ENCODE data around the gene NEDD8. TPM values are rescaled to one million over a fixed set of nuclear protein-coding genes. Genes with fewer than 3 reads are reported as not detected.

NEDD8 gene
- total RNA-seq, 4 donors from 2014 or later: 68.6 to 109 (median 98.3) TPM

DNA sequence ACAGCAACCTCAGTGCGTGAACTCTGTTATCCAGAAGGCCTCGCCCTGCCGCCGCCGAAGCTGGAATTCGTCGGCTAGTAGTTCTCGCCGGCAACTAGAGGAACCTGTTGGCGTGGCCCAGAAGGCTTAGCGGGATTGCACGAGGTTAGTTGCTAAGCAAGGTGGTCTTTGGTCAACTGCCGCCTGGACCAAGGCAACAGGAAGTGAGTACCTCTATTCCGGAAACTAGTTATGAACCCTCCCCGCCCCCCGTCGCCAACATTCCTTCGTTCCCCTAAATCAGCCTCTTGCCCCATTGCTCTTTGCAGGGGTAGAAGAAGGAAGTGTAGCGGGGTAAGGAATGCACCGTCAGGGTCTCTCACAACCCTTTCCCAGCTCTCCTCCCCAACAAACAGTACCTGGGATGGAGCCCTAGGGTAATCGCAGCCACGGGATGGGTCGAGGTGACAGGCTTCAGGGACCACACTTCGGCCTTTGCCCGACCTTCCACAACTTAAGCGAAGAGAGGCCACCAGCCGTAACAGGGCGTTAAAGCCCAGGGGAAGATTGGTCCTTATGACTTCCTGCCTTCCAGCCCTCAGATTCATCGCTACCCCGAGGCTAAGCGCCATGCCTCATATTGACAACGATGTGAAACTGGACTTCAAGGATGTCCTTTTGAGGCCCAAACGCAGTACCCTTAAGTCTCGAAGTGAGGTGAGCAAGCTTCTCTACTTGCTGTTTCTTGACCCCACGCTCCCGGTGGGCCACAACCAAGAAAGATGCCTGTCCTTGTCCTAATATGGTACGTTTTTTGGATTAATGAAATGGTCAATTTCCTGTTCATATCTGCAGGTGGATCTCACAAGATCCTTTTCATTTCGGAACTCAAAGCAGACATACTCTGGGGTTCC, 724 bp upstream of the NEDD8 start, which contains the start of gene GMPR2:
GMPR2 (plus strand) TSS at position 285 of the 893 bp plus-strand sequence; CDS start at position 610, 325 bp downstream.
- Histone ChIP-seq H3K27me3 (no peaks in the 10 kb centered on the region), H3K9me3 (no peaks in the 10 kb centered on the region), H3K4me3 (peak within 1 kb of the TSS; percentile 51 to 98 (median 88)), H3K36me3 (peaks cover 0 to 33% (median 0%) of the 10 kb centered on the region in 3 donors), H3K27ac (peak within 1 kb of the TSS; percentile 80 to 94 (median 89)), H3K4me1 (peaks cover 0 to 44% (median 23%) of the 10 kb centered on the region in 4 donors)
- TF ChIP-seq EP300 (IDR thresholded peaks at IDR 0.05): peak in 1 of 2 donors; percentile 4
- TF ChIP-seq, protein P1, sequence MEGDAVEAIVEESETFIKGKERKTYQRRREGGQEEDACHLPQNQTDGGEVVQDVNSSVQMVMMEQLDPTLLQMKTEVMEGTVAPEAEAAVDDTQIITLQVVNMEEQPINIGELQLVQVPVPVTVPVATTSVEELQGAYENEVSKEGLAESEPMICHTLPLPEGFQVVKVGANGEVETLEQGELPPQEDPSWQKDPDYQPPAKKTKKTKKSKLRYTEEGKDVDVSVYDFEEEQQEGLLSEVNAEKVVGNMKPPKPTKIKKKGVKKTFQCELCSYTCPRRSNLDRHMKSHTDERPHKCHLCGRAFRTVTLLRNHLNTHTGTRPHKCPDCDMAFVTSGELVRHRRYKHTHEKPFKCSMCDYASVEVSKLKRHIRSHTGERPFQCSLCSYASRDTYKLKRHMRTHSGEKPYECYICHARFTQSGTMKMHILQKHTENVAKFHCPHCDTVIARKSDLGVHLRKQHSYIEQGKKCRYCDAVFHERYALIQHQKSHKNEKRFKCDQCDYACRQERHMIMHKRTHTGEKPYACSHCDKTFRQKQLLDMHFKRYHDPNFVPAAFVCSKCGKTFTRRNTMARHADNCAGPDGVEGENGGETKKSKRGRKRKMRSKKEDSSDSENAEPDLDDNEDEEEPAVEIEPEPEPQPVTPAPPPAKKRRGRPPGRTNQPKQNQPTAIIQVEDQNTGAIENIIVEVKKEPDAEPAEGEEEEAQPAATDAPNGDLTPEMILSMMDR (IDR thresholded peaks at IDR 0.05): no peak
- WGBS, 2 donors: 3 to 7% methylated on average over 26 to 34 of the region's 38 CpGs
- DNase-seq (ENCODE audit: low spot score in 2 of 2): no peak

DNA sequence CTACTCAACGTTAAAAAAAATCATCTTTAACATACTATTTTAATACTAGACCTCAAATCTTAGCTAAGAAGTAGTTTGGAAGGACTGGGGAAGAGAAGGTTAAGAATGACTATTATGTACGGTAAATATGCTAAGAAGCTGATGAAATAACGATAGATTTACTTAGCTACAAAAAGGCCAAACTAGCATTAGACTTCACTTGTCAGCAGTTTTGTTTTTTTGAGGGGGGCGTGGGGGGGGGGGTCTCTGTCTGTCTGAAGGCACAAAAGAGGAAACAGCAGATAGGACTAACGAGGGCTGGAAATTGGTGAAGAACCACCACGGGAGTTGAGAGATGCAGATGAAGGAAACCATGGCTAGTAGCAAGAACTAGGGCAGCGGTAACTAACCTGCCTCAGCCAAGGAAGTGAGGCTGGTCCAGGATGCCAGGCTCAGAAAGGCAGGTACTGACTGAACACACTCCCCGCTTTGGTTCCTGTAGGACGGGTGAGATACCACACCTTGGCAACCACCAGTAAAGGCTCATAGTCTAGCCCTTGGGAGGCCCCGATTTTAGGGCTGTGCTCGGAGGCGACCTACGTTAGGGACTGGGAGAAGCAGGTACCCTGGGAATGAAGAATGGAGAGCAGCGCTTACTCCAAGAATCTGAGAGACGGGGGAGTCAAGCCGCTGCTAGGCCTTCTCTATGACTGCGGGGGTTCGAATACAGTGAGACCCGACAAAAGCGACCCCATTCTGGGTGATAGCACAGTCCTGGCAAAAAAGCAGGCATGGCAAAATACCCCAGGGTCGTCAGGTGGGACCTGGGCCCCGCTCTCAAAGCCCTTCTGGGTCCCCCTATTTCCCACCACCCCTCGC, 675 bp downstream of the NEDD8 start:
- no peak for DNase-seq (ENCODE audit: low spot score in 2 of 2)

DNA sequence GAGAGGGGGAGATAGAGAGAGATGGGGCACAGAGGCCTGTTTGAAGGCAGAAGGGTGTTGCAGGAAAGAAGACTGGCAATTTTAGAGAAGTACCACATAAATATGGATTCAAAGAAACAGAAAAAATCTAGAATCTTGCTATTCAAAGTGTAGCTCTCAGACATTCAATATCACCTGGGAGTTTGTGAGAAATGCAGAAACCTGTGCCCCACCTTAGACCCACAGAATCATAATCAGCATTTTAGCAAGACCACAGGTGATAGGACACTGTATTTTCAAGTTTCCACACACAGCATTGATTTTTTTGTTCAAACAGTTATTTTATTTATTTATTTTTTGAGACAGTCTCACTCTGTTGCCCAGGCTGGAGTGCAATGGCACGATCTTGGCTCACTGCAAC, 3.3 kb downstream of the NEDD8 start:
- no peak for TF ChIP-seq POLR2A (IDR thresholded peaks at IDR 0.05)
- no peak for TF ChIP-seq EP300 (IDR thresholded peaks at IDR 0.05)
- TF ChIP-seq, protein P1 (IDR thresholded peaks at IDR 0.05): no peak
- WGBS, 2 donors: 30 to 53% methylated on average over 1 of the region's 1 CpG

More for the DNA sequence above, 675 bp downstream of the NEDD8 start:
- TF ChIP-seq POLR2A (IDR thresholded peaks at IDR 0.05): no peak
- TF ChIP-seq EP300 (IDR thresholded peaks at IDR 0.05): no peak
- TF ChIP-seq, protein P1 (IDR thresholded peaks at IDR 0.05): no peak
- peak overlapping the region in 3 of 4 donors; percentile 80 to 94 (median 93) for H3K27ac ChIP-seq
- H3K27me3 ChIP-seq: no peaks in the 10 kb centered on the region
- H3K4me1 ChIP-seq: peaks cover 0 to 40% (median 23%) of the 10 kb centered on the region in 4 donors
- WGBS, 2 donors: 12 to 13% methylated on average over 17 to 23 of the region's 23 CpGs
- H3K9me3 ChIP-seq: no peaks in the 10 kb centered on the region
- peaks cover 0 to 28% (median 0%) of the 10 kb centered on the region in 3 donors for H3K36me3 ChIP-seq
- peak overlapping the region; percentile 51 to 98 (median 88) for H3K4me3 ChIP-seq

DNA sequence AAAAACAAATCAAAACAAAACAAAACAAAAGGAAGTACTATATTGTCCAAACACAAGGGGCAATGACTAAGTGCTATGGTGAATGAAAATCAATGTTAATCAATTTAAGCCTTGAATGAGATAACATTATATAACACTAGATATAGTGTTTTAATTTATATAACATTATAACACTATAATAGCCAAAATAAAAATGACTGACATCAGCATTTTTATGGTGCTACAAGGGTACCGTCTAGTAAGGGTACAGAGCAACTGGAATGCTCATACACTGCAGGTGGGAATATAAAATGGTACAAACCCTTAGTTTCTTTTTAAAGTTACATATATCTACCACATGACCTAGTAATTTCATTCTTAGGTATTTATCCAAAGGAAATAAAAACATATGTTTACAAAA, 5.7 kb downstream of the NEDD8 start:
- no peak overlapping the region for H3K27ac ChIP-seq
- no peak for DNase-seq (ENCODE audit: low spot score in 2 of 2)
- TF ChIP-seq, protein P1 (IDR thresholded peaks at IDR 0.05): no peak
- TF ChIP-seq POLR2A (IDR thresholded peaks at IDR 0.05) (no peak), EP300 (IDR thresholded peaks at IDR 0.05) (no peak)
- H3K4me1 ChIP-seq: peaks cover 0 to 13% (median 8%) of the 10 kb centered on the region in 4 donors
- H3K4me3 ChIP-seq: no peak overlapping the region
- no peaks in the 10 kb centered on the region for H3K9me3 ChIP-seq
- no peaks in the 10 kb centered on the region for H3K27me3 ChIP-seq
- H3K36me3 ChIP-seq: peaks cover 0 to 15% (median 0%) of the 10 kb centered on the region in 3 donors
- WGBS, 2 donors: 51 to 57% methylated on average over 1 of the region's 1 CpG

More for the DNA sequence above, 3.3 kb downstream of the NEDD8 start:
- H3K36me3 ChIP-seq: peaks cover 0 to 15% (median 0%) of the 10 kb centered on the region in 3 donors
- DNase-seq (ENCODE audit: low spot score in 2 of 2): no peak
- peaks cover 0 to 26% (median 20%) of the 10 kb centered on the region in 4 donors for H3K4me1 ChIP-seq
- no peaks in the 10 kb centered on the region for H3K9me3 ChIP-seq
- no peaks in the 10 kb centered on the region for H3K27me3 ChIP-seq
- no peak overlapping the region for H3K4me3 ChIP-seq
- H3K27ac ChIP-seq: no peak overlapping the region
